Heart left ventricle (tissue), 13 donors: ENCODE data around the gene NDST1.

Source experiments
- POLR2A ChIP-seq, 2 donors: fragments of 450-650 bp; IDR thresholded peaks; one replicate each; pipeline ENCODE4 v1.6.1; 2017; ENCODE audit warnings: antibody characterized with exemption in 2 of 2, mild to moderate bottlenecking in 2 of 2, moderate library complexity in 2 of 2
- TF ChIP-seq, protein P1 (sequence below), 12 donors: fragments of 200-600 bp; sonication (generic) in 4 of 12; IDR thresholded peaks; one replicate each; pipeline versions ENCODE4 v1.5.0 to v1.8.0; 2018 to 2022; ENCODE audit warnings: antibody characterized with exemption in 12 of 12, mild to moderate bottlenecking in 5 of 12
- donor health status: ischemic (EF 13 %, LVEDD 7.1; RV severe dilation, severe dysfunction).
- donor health status: DM: no; HTN: yes; CAD: no.
- donor health status: DM: no; HTN: no; CAD: no.
- donor health status: ischemic (EF 25% LVEDD 6.9; RV normal size, moderate dysfunction).
- donor health status: ischemic (EF 25% LVEDD 5.7; RV mildly dilated, moderate dysfunction).
- donor health status: ischemic (EF 35%, LVEDD 5.7; RV mildly dilated, moderate dysfunction).
- donor health status: nonischemic (EF 11% LVEDD 7.7; RV severe dilation, severe dysfunction).
- donor health status: DM: yes; HTN: yes; CAD: no.
- donor health status: PGD.
- donor health status: ischemic (EF 29% LVEDD 5.4; RV normal size, mild dysfunction).
- donor health status: nonischemic (EF 23%, LVEDD 6.1; RV moderate dilation, normal function).

DNA sequence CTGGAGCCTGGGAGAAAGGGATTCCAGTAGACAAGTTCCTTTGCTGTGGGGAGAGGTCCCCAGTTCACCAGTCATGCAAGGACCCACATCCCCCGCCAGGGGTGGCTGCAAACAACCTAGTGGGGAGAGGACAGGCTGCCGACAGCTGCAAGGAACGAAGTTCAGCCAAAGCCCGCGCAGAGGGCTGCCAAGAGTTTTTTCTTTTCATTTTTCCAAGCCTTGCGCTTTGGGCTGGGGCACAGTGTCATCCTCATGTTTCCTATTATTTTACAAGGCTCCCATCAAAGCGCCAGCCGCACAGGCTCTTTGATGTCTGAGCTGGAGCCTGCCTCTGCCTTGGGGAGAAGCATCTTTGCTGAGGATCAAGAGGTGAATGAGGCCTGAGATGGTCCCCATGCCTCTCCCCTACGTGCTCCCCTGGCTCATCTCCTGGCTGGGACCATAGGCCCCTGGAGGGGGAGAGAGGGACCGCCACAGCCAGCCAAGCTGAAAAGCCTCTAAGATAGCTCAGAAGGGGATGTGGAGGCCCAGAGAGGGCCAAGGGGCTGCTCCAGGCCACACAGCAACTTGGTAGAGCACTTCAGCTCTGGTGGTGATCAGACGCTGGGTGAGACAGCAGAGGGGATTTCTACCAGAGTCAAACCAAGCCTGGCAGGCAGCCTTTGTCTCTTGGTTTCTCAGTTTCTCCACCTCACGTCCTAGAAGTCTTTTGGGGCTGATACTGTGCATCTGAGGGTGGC lies 82.1 kb downstream of the NDST1 start:
- TF ChIP-seq, protein P1, sequence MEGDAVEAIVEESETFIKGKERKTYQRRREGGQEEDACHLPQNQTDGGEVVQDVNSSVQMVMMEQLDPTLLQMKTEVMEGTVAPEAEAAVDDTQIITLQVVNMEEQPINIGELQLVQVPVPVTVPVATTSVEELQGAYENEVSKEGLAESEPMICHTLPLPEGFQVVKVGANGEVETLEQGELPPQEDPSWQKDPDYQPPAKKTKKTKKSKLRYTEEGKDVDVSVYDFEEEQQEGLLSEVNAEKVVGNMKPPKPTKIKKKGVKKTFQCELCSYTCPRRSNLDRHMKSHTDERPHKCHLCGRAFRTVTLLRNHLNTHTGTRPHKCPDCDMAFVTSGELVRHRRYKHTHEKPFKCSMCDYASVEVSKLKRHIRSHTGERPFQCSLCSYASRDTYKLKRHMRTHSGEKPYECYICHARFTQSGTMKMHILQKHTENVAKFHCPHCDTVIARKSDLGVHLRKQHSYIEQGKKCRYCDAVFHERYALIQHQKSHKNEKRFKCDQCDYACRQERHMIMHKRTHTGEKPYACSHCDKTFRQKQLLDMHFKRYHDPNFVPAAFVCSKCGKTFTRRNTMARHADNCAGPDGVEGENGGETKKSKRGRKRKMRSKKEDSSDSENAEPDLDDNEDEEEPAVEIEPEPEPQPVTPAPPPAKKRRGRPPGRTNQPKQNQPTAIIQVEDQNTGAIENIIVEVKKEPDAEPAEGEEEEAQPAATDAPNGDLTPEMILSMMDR (IDR thresholded peaks at IDR 0.05): peak; percentile 64 to 90 (median 80)
- no peak for TF ChIP-seq POLR2A (IDR thresholded peaks at IDR 0.05)
